H54 (cell line): ENCODE data around the gene SCN8A.
"Not testable (repeated sequence)": the region's sequence is repeated elsewhere in the genome, so short reads cannot be mapped to it uniquely, and the experiment has no call there.

ENCODE experiments used
- DNase-seq: peaks from one replicate; pipeline ENCODE4 v3.0.0; 2011; ENCODE audit warnings: low spot score, mixed read lengths; ENCODE audit not compliant: insufficient read length
- FAIRE-seq: peaks from 3 replicates; lab custom pipeline; 2011; peaks lifted over from hg19 to GRCh38; lab: Jason Lieb, UNC
- POLR2A ChIP-seq: IDR thresholded peaks from 2 replicates; pipeline ENCODE4 v1.6.1; 2011; ENCODE audit warnings: low read depth, mild to moderate bottlenecking, low read length

The SCN8A gene

GRCh38 chr12:51598156-51598555 lies 7.1 kb downstream of the SCN8A start:
- no peak for DNase-seq
- TF ChIP-seq POLR2A, result no peak
- FAIRE-seq, result peak; percentile 81

GRCh38 chr12:51600721-51601120 lies 9.7 kb downstream of the SCN8A start:
- DNase-seq (no peak), FAIRE-seq (no peak)
- no peak for TF ChIP-seq POLR2A

GRCh38 chr12:51601241-51601640 lies 10.2 kb downstream of the SCN8A start:
- TF ChIP-seq POLR2A, result no peak
- DNase-seq, result no peak
- peak; percentile 80 for FAIRE-seq

- FAIRE-seq, DNase-seq: not testable (repeated sequence)
Observed at GRCh38 chr12:51605896-51606295, 14.9 kb downstream of the SCN8A start.

- not testable (repeated sequence) for FAIRE-seq, DNase-seq
Observed at GRCh38 chr12:51607197-51607596, 16.2 kb downstream of the SCN8A start.

GRCh38 chr12:51620448-51620847 lies 29.4 kb downstream of the SCN8A start:
- peak; percentile 81 for FAIRE-seq
- TF ChIP-seq POLR2A, result no peak
- DNase-seq, result no peak

GRCh38 chr12:51621156-51621922 lies 30.3 kb downstream of the SCN8A start:
- TF ChIP-seq POLR2A, result no peak
- DNase-seq (no peak), FAIRE-seq (peak; percentile 90)

GRCh38 chr12:51622564-51622963 lies 31.5 kb downstream of the SCN8A start:
- TF ChIP-seq POLR2A, result no peak
- no peak for DNase-seq
- peak; percentile 74 for FAIRE-seq

GRCh38 chr12:51625370-51625769 lies 34.3 kb downstream of the SCN8A start:
- DNase-seq, result no peak
- no peak for FAIRE-seq
- TF ChIP-seq POLR2A, result no peak

GRCh38 chr12:51626115-51626514 lies 35.1 kb downstream of the SCN8A start:
- TF ChIP-seq POLR2A, result no peak
- FAIRE-seq, result no peak
- no peak for DNase-seq

- TF ChIP-seq POLR2A, result no peak
- no peak for FAIRE-seq
Observed at GRCh38 chr12:51626629-51627028, 35.6 kb downstream of the SCN8A start.

GRCh38 chr12:51630256-51630880 lies 39.3 kb downstream of the SCN8A start:
- TF ChIP-seq POLR2A, result no peak
- no peak for FAIRE-seq
- DNase-seq, result no peak

More at GRCh38 chr12:51626629-51627028, 35.6 kb downstream of the SCN8A start:
- no peak for DNase-seq

GRCh38 chr12:51630986-51631385 lies 40.0 kb downstream of the SCN8A start:
- TF ChIP-seq POLR2A, result no peak
- DNase-seq (no peak), FAIRE-seq (no peak)

GRCh38 chr12:51631591-51631990 lies 40.6 kb downstream of the SCN8A start:
- FAIRE-seq, result peak; percentile 98
- TF ChIP-seq POLR2A, result no peak
- peak; percentile 33 for DNase-seq

- no peak for TF ChIP-seq POLR2A
- DNase-seq (no peak), FAIRE-seq (no peak)
Observed at GRCh38 chr12:51632623-51633022, 41.6 kb downstream of the SCN8A start.
